Tibial artery (tissue), 4 donors: Measurements from ENCODE around the gene KCNT1.
A peak's percentile ranks its signal among the peaks of the same experiment; 100 is the strongest.

ENCODE experiments used
- DNase-seq, 2 donors: peaks; one replicate each; pipeline ENCODE4 v3.0.0-alpha.2; 2019
- H3K27ac ChIP-seq, 2 donors: fragments of 200-600 bp; sonication (generic) in 1 of 2; 1 replicate in 1 of 2; 2 replicates in 1 of 2; pipeline ENCODE4 v1.5.1; 2018 to 2019; ENCODE audit warnings: mild to moderate bottlenecking in 1 of 2
- H3K27me3 ChIP-seq, 2 donors: fragments of 200-600 bp; sonication (generic) in 1 of 2; one replicate each; pipeline versions ENCODE4 v1.5.1 to v1.6.0; 2016 to 2019
- H3K36me3 ChIP-seq, 3 donors: fragments of 200-600 bp; sonication (generic) in 2 of 3; one replicate each; pipeline ENCODE4 v1.5.1; 2016 to 2019; ENCODE audit warnings: mild to moderate bottlenecking in 2 of 3
- H3K4me1 ChIP-seq, 4 donors: fragments of 200-600 bp; sonication (generic) in 2 of 4; 1 replicate in 3 of 4; 2 replicates in 1 of 4; pipeline ENCODE4 v1.5.1; 2016 to 2019
- H3K4me3 ChIP-seq, 2 donors: fragments of 200-600 bp; sonication (generic) in 1 of 2; 1 replicate in 1 of 2; 2 replicates in 1 of 2; pipeline ENCODE4 v1.5.1; 2018 to 2019; ENCODE audit warnings: mild to moderate bottlenecking in 2 of 2
- H3K9me3 ChIP-seq, 3 donors: fragments of 200-600 bp; sonication (generic) in 1 of 3; one replicate each; pipeline ENCODE4 v1.5.1; 2016 to 2019
- intact Hi-C: fragments of 100-400 bp; cut with DNase I; formaldehyde crosslinking; loops from one replicate; pipeline ENCODE4 v1.15.0; 2023; ENCODE audit warnings: low total_unique reads
- TF ChIP-seq, protein P1 (sequence below), 2 experiments: fragments of 200-600 bp in 1 of 2; fragments of 450-650 bp in 1 of 2; IDR thresholded peaks; one replicate each; pipeline ENCODE4 v1.5.1; 2017 to 2019; ENCODE audit warnings: antibody characterized with exemption in 2 of 2, mild to moderate bottlenecking in 1 of 2, moderate library complexity in 1 of 2

KCNT1 gene

DNA sequence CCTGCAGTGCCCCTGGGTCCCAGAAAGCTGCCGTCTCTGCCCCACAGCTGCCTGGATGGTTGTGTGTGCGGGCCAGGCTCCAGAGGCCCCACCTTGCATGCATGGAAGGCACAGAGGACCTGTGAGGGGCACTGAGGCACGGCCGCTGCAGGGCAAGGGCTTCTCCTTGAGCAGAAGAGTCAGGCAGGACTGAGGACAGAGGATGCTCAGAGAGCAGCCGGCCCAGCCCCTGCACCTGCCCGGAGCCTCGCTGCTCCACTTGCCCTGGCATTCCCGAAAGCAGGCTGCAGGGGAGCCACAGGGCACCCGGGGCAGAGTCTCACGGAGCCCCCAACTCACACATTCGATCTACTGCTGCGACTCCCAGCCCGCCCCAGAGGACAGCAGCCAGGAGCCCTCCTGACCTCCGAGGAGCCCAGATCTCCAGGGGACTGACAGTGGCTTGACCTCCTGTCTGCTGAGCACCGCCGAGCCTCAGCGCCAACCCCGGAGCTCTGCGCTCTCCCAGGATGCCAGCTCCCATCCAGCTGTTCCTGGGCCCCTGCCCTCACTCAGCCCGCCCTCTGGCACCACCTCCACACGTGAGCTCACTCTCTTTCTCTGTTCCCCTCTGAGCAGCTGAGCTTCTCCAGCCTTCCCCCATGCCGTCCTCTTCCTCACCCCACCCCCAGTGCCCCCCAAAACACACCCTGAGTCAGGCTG is 95.0 kb downstream of the KCNT1 start:
- intact Hi-C loops: no loop called here
- Histone ChIP-seq H3K36me3 (no peaks in the 10 kb centered on the region), H3K9me3 (no peaks in the 10 kb centered on the region), H3K27me3 (no peaks in the 10 kb centered on the region), H3K4me3 (no peak overlapping the region), H3K4me1 (peaks cover 0 to 23% (median 18%) of the 10 kb centered on the region in 4 donors), H3K27ac (no peak overlapping the region)
- TF ChIP-seq, protein P1, sequence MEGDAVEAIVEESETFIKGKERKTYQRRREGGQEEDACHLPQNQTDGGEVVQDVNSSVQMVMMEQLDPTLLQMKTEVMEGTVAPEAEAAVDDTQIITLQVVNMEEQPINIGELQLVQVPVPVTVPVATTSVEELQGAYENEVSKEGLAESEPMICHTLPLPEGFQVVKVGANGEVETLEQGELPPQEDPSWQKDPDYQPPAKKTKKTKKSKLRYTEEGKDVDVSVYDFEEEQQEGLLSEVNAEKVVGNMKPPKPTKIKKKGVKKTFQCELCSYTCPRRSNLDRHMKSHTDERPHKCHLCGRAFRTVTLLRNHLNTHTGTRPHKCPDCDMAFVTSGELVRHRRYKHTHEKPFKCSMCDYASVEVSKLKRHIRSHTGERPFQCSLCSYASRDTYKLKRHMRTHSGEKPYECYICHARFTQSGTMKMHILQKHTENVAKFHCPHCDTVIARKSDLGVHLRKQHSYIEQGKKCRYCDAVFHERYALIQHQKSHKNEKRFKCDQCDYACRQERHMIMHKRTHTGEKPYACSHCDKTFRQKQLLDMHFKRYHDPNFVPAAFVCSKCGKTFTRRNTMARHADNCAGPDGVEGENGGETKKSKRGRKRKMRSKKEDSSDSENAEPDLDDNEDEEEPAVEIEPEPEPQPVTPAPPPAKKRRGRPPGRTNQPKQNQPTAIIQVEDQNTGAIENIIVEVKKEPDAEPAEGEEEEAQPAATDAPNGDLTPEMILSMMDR (IDR thresholded peaks at IDR 0.05): no peak
- no peak for DNase-seq

DNA sequence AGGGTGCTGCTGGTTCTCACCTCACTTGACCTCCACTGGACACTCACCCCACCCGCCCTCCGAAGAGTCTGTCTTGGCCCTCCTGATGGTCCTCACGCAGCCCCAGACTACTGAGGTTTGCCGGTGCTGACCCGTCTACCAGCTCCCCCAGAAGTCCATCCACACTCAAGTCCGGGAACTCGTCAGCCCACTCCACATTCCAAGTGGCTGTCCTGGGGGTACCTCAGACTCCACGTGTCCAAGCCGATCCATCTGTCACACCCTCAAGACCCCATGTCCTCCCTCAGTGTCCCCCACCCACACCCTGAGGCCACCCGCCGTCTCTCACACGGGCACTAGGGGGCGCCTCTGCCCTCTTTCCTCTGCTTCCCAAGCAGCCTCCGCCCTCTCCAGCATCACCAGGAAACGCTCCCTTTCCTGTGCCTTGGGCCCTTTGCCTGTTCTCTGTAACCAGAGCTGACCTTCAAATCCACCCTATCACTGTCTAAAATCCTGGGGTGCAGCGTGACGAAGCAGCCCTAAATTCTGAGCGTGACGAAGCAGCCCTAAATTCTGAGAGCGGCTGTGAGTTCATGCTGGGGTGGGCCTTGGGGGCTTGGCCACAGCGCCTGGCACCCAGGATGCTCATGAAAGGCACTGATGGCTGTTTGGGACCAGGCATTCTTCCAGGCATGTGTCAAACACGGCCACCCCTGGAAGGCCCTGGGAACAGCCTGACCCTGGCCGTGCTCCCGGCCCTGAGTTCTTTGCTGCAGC is 95.7 kb downstream of the KCNT1 start:
- no peaks in the 10 kb centered on the region for H3K9me3 ChIP-seq
- H3K27me3 ChIP-seq: no peaks in the 10 kb centered on the region
- DNase-seq: peak in 1 of 2 donors; percentile 72
- no peak overlapping the region for H3K4me3 ChIP-seq
- H3K4me1 ChIP-seq: peaks cover 0 to 23% (median 18%) of the 10 kb centered on the region in 4 donors
- intact Hi-C loops: no loop called here
- TF ChIP-seq, protein P1 (IDR thresholded peaks at IDR 0.05): peak; percentile 49 to 56
- peak overlapping the region; percentile 32 to 44 for H3K27ac ChIP-seq
- H3K36me3 ChIP-seq: no peaks in the 10 kb centered on the region

DNA sequence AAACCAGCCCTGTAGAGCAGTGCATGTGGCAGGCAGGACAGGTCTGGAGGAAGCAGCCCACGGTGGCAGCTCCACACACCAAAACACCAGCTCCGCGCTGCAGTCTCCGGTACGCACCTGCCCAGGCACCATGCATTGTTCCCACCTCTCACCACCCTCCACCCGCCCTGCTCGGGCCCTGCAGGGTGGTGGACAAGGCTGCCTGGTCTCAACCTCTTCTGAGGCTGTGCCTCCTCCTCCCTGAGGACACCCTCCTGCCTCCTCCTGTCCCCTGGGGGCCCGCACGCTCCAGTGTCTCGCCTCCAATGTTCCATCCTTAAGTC is 96.2 kb downstream of the KCNT1 start:
- Histone ChIP-seq H3K27ac (no peak overlapping the region), H3K9me3 (no peaks in the 10 kb centered on the region), H3K4me1 (peaks cover 0 to 23% (median 18%) of the 10 kb centered on the region in 4 donors), H3K36me3 (no peaks in the 10 kb centered on the region), H3K27me3 (no peaks in the 10 kb centered on the region), H3K4me3 (no peak overlapping the region)
- intact Hi-C loops: no loop called here
- TF ChIP-seq, protein P1 (IDR thresholded peaks at IDR 0.05): no peak
- no peak for DNase-seq

DNA sequence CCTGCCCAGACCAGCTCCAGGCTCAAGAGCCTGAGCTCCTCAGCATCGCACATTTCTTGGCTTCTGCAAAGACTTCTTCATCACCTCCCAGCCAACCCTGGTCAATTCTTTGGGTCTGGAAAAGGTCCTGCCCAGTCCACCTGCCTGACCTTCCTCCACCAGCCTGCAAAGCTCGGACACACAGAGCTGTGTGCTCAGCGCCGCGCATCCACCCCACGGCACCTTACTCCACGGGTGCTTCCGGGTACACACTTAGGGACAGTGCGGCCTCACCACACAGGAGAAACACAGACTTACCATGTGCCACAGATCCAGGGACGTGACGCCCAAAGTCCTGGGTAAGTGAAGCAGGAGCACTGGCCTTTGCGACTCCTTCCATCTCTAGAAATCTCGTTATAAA is 97.3 kb downstream of the KCNT1 start:
- H3K9me3 ChIP-seq: no peaks in the 10 kb centered on the region
- no peak for DNase-seq
- no peaks in the 10 kb centered on the region for H3K27me3 ChIP-seq
- peaks cover 0 to 25% (median 18%) of the 10 kb centered on the region in 4 donors for H3K4me1 ChIP-seq
- H3K4me3 ChIP-seq: no peak overlapping the region
- no peaks in the 10 kb centered on the region for H3K36me3 ChIP-seq
- no peak overlapping the region for H3K27ac ChIP-seq
- intact Hi-C loops: no loop called here
- TF ChIP-seq, protein P1 (IDR thresholded peaks at IDR 0.05): no peak

DNA sequence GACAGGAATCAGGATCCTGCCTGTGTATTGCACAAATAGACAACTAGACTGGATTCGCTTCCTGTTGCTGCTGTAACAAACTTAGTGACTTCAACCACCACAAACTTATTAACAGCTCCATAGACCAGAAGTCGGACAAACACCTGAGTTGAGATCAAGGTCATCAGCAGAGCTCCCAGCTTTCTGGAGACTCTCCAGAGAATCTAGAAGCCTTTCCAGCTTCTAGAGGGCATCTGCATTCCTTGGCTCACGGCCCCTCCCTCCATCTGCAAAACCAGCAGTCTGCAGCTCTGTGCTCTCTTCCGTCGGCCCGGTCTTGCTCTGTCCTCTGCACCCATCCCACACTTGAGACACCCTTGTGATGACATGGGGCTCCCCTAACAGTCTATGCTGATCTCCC is 99.1 kb downstream of the KCNT1 start:
- intact Hi-C loops: no loop called here
- DNase-seq: no peak
- TF ChIP-seq, protein P1 (IDR thresholded peaks at IDR 0.05): no peak
- H3K9me3 ChIP-seq: no peaks in the 10 kb centered on the region
- no peak overlapping the region for H3K27ac ChIP-seq
- H3K36me3 ChIP-seq: no peaks in the 10 kb centered on the region
- H3K27me3 ChIP-seq: no peaks in the 10 kb centered on the region
- no peak overlapping the region for H3K4me3 ChIP-seq
- H3K4me1 ChIP-seq: peaks cover 0 to 40% (median 30%) of the 10 kb centered on the region in 4 donors
